Endodermal cell (in vitro differentiated cells): ENCODE data around the gene BRCA1. TPM values are rescaled to one million over a fixed set of nuclear protein-coding genes. Genes with fewer than 3 reads are reported as not detected.
A peak's percentile ranks its signal among the peaks of the same experiment; 100 is the strongest.

Experiments used
- DNase-seq: peaks from one replicate; pipeline ENCODE4 v3.0.0-alpha.2; 2017
- H3K27ac ChIP-seq: 2 replicates; pipeline ENCODE4 v1.5.1; 2013; ENCODE audit warnings: mild to moderate bottlenecking, low read depth, low read length, moderate library complexity
- H3K27me3 ChIP-seq: 2 replicates; pipeline ENCODE4 v1.6.1; 2013; ENCODE audit warnings: mild to moderate bottlenecking, low read length, moderate library complexity; ENCODE audit not compliant: insufficient read depth, control insufficient read depth, poor library complexity, severe bottlenecking
- H3K36me3 ChIP-seq: 2 replicates; pipeline ENCODE4 v1.7.0; 2013; ENCODE audit warnings: mild to moderate bottlenecking, low read length, moderate library complexity; ENCODE audit not compliant: control insufficient read depth, insufficient read depth
- H3K4me1 ChIP-seq: one replicate; pipeline ENCODE4 v1.7.0; 2013; ENCODE audit warnings: low read length; ENCODE audit not compliant: control insufficient read depth, insufficient read depth
- H3K4me3 ChIP-seq: 2 replicates; pipeline ENCODE4 v1.5.1; 2013; ENCODE audit warnings: mild to moderate bottlenecking, low read length, moderate library complexity
- H3K9ac ChIP-seq: 2 replicates; pipeline ENCODE4 v1.6.1; 2013; ENCODE audit warnings: mild to moderate bottlenecking, low read length, moderate library complexity; ENCODE audit not compliant: poor library complexity, severe bottlenecking; ENCODE audit errors: extremely low read depth
- H3K9me3 ChIP-seq: 2 replicates; pipeline ENCODE4 v1.6.1; 2013; ENCODE audit warnings: mild to moderate bottlenecking, low read length, moderate library complexity; ENCODE audit not compliant: control insufficient read depth
- H3K27ac Mint-ChIP-seq: 2 replicates; pipeline ENCODE4 v1.8.0; 2020; ENCODE audit warnings: mixed read lengths
- H3K27me3 Mint-ChIP-seq: 2 replicates; pipeline ENCODE4 v1.8.0; 2021; ENCODE audit warnings: mild to moderate bottlenecking, mixed read lengths; ENCODE audit not compliant: insufficient read depth
- H3K36me3 Mint-ChIP-seq: 2 replicates; pipeline ENCODE4 v1.8.0; 2020; ENCODE audit warnings: low read depth, mixed read lengths
- H3K4me1 Mint-ChIP-seq: 2 replicates; pipeline ENCODE4 v1.8.0; 2020; ENCODE audit warnings: mixed read lengths
- H3K4me3 Mint-ChIP-seq: 2 replicates; pipeline ENCODE4 v1.8.0; 2020; ENCODE audit warnings: mild to moderate bottlenecking, moderate library complexity, mixed read lengths
- H3K9me3 Mint-ChIP-seq: 2 replicates; pipeline ENCODE4 v1.8.0; 2020; ENCODE audit warnings: mild to moderate bottlenecking, mixed read lengths
- CTCF ChIP-seq: fragments of 200-600 bp; sonication (generic); conservative IDR thresholded peaks from 2 replicates; pipeline ENCODE4 v1.5.0; 2021; ENCODE audit warnings: antibody characterized with exemption, mild to moderate bottlenecking
- WGBS, 2 experiments: methylation state at CpG; one replicate each; pipeline versions ENCODE4 v1.1.5 to v1.1.7; 2013; ENCODE audit warnings: missing lambda C conversion rate in 2 of 2, mixed read lengths in 1 of 2; ENCODE audit not compliant: insufficient coverage in 1 of 2, insufficient read length in 1 of 2; 5-methylcytosine and 5-hydroxymethylcytosine counted together
- total RNA-seq, 2 donors: library from RNA; stranded (reverse); fragmentation: NEBNext Ultra II Directional in 1 of 2; extraction: Animal tissue kit (Norgen Biotek cat#: 25700) in 1 of 2; gene quantifications; 2 replicates in 1 of 2; 3 replicates in 1 of 2; pipeline ENCODE4 v1.2.1, GENCODE V29; 2021

Gene BRCA1
- total RNA-seq, 2 donors from 2014 or later, result 45.4 to 59.0 TPM

- Mint-ChIP-seq H3K27me3 (no peaks in the 10 kb centered on the region), H3K36me3 (peaks cover 15% of the 10 kb centered on the region), H3K27ac (peak overlapping the region; percentile 75), H3K4me3 (no peak overlapping the region), H3K9me3 (no peaks in the 10 kb centered on the region), H3K4me1 (peaks cover 44% of the 10 kb centered on the region)
- no peak for TF ChIP-seq CTCF
- Histone ChIP-seq H3K27ac (no peak overlapping the region), H3K4me1 (peaks cover 14% of the 10 kb centered on the region), H3K27me3 (no peaks in the 10 kb centered on the region), H3K36me3 (peaks cover 11% of the 10 kb centered on the region), H3K9me3 (no peaks in the 10 kb centered on the region), H3K9ac (no peak overlapping the region), H3K4me3 (no peak overlapping the region)
- no peak for DNase-seq
Measured at GRCh38 chr17:43043307-43043706, 81.9 kb downstream of the BRCA1 start.

GRCh38 chr17:43042025-43042628 lies 83.0 kb downstream of the BRCA1 start:
- peaks cover 46% of the 10 kb centered on the region for H3K4me1 Mint-ChIP-seq
- WGBS, 2 experiments, result 57% methylated on average over 3 to 5 of the region's 5 CpGs
- peak overlapping the region; percentile 6 for H3K4me3 ChIP-seq

GRCh38 chr17:43040655-43041054 lies 84.5 kb downstream of the BRCA1 start:
- no peaks in the 10 kb centered on the region for H3K9me3 ChIP-seq
- H3K9me3 Mint-ChIP-seq, result no peaks in the 10 kb centered on the region
- H3K27ac ChIP-seq, result peak overlapping the region; percentile 62
- no peak overlapping the region for H3K4me3 Mint-ChIP-seq
- peak overlapping the region; percentile 46 for H3K27ac Mint-ChIP-seq
- no peak overlapping the region for H3K4me3 ChIP-seq
- 80% methylated on average over 2 of the region's 2 CpGs; no CpG with 5 or more reads in 1 of the 2 experiments for WGBS, 2 experiments
- no peak overlapping the region for H3K9ac ChIP-seq
- peaks cover 7% of the 10 kb centered on the region for H3K36me3 Mint-ChIP-seq
- no peak for TF ChIP-seq CTCF
- H3K27me3 ChIP-seq, result no peaks in the 10 kb centered on the region
- DNase-seq, result no peak
- H3K27me3 Mint-ChIP-seq, result no peaks in the 10 kb centered on the region
- no peaks in the 10 kb centered on the region for H3K36me3 ChIP-seq
- peaks cover 21% of the 10 kb centered on the region for H3K4me1 ChIP-seq
- H3K4me1 Mint-ChIP-seq, result peaks cover 56% of the 10 kb centered on the region

More at GRCh38 chr17:43042025-43042628, 83.0 kb downstream of the BRCA1 start:
- Mint-ChIP-seq H3K27me3 (no peaks in the 10 kb centered on the region), H3K36me3 (peaks cover 10% of the 10 kb centered on the region), H3K4me3 (no peak overlapping the region), H3K9me3 (no peaks in the 10 kb centered on the region), H3K27ac (peak overlapping the region; percentile 91)
- H3K9ac ChIP-seq, result peak overlapping the region; percentile 8
- peaks cover 14% of the 10 kb centered on the region for H3K4me1 ChIP-seq
- peak overlapping the region; percentile 58 for H3K27ac ChIP-seq
- H3K36me3 ChIP-seq, result peaks cover 6% of the 10 kb centered on the region
- H3K9me3 ChIP-seq, result no peaks in the 10 kb centered on the region
- TF ChIP-seq CTCF, result no peak
- peak; percentile 72 for DNase-seq
- no peaks in the 10 kb centered on the region for H3K27me3 ChIP-seq
